ENCODE results near the gene KIRREL3.

DNA sequence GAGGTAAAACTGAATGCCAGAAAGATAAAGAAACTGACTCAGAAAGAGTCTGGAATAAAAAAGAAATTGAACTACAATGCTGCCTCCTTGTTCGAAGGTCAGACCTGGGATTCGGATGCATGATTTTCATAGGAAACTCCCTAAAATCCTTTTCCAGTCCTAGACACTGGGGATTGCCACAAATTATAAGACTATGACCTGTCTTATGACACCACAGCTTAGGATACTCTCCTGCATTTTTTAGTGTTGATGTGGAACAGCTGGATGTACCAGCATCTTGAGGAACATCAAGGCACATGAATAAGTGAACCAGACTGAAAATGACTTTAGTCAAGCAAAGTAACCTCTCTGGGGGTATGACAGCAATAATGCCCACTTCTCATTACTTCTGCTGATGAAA, 9.0 kb downstream of the KIRREL3 start:
- TF ChIP-seq EZH2 (IDR thresholded peaks at IDR 0.05) (no peak), POLR2AphosphoS5 (IDR thresholded peaks at IDR 0.05; ENCODE audit: borderline replicate concordance, low read depth, low read length) (no peak)

Measured in SK-N-MC (cell line).